SKM-1 treated with dmso at 0.1 percent for 144 hours (cell line): ENCODE data around the gene SCIN.
"Not testable (repeated sequence)": the region's sequence is repeated elsewhere in the genome, so short reads cannot be mapped to it uniquely, and the experiment has no call there.

Experiments used
- DNase-seq: peaks from one replicate; lab custom pipeline; 2025; ENCODE audit not compliant: unreplicated experiment; lab: John Stamatoyannopoulos, UW

SCIN gene

GRCh38 chr7:12570534-12571461, at the start of gene SCIN:
TSS of gene SCIN (plus strand) at chr7:12570720. CDS start at chr7:12570787, 67 bp downstream.
- DNase-seq, result no peak

GRCh38 chr7:12524794-12525386, 45.6 kb upstream of the SCIN start:
- peak; percentile 40 for DNase-seq

DNA sequence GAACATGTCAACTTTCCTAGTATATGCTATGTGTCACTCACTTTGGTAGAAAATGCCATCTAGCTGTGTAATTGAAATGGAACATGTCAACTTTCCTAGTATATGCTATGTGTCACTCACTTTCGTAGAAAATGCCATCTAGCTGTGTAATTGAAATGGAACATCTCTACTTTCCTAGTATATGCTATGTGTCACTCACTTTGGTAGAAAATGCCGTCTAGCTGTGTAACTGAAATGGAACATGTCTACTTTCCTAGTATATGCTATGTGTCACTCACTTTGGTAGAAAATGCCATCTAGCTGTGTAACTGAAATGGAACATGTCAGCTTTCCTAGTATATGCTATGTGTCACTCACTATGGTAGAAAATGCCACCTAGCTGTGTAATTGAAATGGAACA, 43.8 kb upstream of the SCIN start:
- not testable (repeated sequence) for DNase-seq

DNA sequence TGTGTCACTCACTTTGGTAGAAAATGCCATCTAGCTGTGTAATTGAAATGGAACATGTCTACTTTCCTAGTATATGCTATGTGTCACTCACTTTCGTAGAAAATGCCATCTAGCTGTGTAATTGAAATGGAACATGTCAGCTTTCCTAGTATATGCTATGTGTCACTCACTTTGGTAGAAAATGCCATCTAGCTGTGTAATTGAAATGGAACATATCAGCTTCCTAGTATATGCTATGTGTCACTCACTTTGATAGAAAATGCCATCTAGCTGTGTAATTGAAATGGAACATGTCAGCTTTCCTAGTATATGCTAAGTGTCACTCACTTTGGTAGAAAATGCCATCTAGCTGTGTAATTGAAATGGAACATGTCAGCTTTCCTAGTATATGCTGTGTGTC, 42.9 kb upstream of the SCIN start:
- DNase-seq, result not testable (repeated sequence)

- no peak for DNase-seq
These were observed 40.4 kb upstream of the SCIN start for GRCh38 chr7:12529971-12530710.

GRCh38 chr7:12531784-12532183, 38.7 kb upstream of the SCIN start:
- no peak for DNase-seq

- no peak for DNase-seq
These were observed 36.5 kb upstream of the SCIN start for GRCh38 chr7:12534046-12534445.

GRCh38 chr7:12539681-12540080, 30.8 kb upstream of the SCIN start:
- no peak for DNase-seq

DNA sequence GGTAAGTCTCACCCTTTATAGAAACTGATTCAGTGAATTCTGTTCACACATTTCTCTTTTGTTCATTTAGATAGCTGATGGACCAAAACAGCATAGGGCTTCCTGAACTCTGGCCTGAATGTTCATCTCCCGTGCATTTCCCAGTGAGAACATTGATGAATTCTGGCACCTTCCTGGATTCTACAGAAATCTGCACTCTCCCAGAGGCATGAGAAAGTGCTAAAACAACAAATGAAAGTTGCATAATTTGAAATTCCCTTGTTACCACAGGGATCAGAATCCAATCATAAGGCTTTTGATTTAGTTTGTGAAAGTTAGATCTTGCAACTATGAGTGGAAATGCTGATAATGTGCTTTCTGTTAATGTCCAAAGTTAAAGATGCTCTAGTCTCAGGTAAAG, 29.7 kb upstream of the SCIN start:
- no peak for DNase-seq

DNA sequence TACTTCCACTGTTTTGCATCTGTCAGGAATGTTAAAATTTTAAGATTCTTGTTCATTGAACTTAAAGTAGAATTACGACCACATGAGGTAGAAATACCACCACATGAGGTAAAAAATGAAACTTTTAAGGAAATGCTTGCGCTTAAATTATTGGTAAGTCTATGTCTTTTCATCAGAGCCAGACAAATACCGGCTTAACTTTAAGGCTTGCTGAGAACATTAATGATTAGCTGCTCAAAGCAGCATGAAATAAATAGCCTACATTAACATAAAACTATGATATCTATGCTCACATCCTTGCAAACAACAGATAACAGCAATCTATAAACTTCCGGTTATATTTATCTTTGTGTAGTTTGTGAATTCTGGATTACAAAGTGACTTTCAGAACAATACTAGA, 26.9 kb upstream of the SCIN start:
- DNase-seq, result no peak

- no peak for DNase-seq
These were observed 21.4 kb upstream of the SCIN start for GRCh38 chr7:12549106-12549505.

DNA sequence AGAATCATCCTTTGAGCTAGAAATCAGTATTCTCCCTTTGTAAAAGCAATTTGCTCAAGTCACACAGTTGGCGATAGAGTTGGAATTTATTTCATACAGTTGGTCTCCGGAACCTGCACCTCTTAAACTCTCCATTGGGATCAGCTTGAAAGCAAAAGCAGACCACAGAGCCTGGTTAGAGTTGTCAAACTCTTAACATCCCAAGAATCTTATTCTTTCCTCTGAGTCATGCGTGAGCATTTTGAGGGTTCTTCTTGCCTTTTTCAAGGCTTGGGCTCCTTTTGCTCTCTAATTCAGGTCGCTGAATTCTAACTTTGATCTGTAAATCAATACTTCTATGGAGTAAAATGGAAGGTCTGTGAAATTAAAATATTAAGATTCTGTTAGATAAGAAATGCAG, 19.6 kb upstream of the SCIN start:
- no peak for DNase-seq

DNA sequence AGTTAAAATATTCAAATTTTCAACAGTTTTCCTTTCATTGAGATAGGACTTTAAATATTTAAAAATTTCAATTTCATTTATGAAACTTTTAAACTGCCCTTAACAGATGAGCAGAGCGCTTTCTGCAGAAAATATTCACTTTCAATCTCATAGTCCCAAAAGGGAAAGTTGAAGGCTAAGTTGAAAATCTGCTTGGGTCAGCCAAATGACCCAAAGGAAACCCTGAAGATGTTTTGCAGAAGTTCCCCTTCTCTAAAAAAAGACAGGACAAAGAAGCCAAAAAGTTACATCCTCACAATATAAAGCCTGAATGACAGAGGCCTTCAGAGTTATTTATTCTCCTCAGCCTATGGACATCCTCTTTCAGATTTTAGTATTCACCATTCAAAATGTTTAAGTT, 17.6 kb upstream of the SCIN start:
- DNase-seq, result no peak

- peak; percentile 36 for DNase-seq
These were observed 17.1 kb upstream of the SCIN start for GRCh38 chr7:12553416-12553815.

GRCh38 chr7:12554351-12554750, 16.2 kb upstream of the SCIN start:
- no peak for DNase-seq

- no peak for DNase-seq
These were observed 15.6 kb upstream of the SCIN start for GRCh38 chr7:12554872-12555271.

DNA sequence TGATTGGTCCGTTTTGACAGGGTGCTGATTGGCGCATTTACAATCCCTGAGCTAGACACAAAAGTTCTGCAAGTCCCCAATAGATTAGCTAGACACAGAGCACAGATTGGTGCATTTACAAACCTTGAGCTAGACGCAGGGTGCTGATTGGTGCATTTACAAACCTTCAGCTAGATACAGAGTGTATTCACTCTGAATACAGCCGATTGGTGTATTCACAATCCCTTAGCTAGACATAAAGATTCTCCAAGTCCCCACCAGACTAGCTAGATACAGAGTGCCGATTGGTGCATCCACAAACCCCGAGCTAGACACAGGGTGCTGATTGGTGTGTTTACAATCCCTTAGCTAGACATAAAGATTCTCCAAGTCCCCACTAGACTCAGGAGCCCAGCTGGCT, 14.8 kb upstream of the SCIN start:
- DNase-seq, result not testable (repeated sequence)

- not testable (repeated sequence) for DNase-seq
These were observed 14.3 kb upstream of the SCIN start for GRCh38 chr7:12556139-12556792.

DNA sequence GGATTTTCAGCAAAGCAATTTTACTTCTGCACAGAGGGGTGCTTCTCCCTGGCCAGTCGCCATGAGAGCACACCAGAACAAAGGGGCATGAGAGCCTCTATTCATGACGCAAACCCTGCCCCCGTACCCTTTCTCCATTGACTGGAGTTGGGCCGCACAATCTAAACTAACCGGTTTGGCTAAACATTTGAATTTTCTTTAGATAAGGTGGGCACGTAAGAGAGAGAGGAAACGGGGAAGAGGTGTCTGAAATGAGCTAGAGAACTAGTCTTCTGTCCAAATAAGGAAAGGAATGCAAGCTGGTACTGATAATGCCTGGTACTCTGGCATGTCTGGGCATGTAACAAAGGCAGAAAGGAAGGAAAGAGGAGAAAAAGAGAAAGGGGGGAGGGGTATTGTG, 13.2 kb upstream of the SCIN start:
- no peak for DNase-seq

DNA sequence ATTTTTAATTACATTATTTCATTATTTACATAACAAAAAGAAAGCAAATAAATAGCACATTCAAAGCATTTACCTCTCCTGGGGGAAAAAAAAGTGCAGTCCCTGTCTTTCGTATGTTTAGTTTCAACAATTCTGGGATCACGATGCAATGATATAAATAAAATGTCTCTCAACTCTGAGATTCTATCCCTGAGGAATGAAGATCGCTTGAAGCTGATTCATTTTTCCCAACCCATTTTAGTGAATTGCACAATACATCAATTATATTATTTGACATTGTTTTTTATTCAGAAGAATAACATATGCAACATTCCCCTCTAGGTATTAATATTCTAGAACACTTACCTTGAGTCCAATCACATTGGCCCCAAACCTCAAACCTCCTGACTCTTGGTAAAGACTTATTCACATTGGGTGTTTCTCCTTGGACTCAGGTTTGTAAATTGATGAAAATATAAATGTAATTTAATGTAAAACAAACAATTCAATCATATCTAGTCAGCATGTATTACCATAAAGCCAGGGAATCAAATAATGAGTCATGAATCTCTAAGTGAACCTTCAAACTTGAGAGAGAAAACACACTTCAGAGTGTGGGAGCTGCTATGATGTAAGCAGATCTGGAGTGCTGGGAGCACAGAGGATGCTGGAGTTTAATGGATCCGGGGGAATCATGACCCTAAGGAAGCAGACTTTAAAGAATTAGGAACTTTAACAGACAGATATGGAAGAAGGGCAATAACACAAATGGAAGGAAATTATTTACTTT, 5.3 kb upstream of the SCIN start:
- no peak for DNase-seq

- no peak for DNase-seq
These were observed 4.6 kb upstream of the SCIN start for GRCh38 chr7:12565873-12566272.
